Measurements from ENCODE around the gene ZNF74. TPM values are rescaled to one million over a fixed set of nuclear protein-coding genes. Genes with fewer than 3 reads are reported as not detected.
"Not testable (repeated sequence)": the region's sequence is repeated elsewhere in the genome, so short reads cannot be mapped to it uniquely, and the experiment has no call there.

Gene ZNF74
- polyA plus RNA-seq (2014; cell fraction: cytosol; rRNA removed) = 37.7 and 53.3 TPM in 2 replicates
- 30.5 and 43.1 TPM in 2 replicates for polyA plus RNA-seq (2014; cell fraction: nucleus; rRNA removed)

DNA sequence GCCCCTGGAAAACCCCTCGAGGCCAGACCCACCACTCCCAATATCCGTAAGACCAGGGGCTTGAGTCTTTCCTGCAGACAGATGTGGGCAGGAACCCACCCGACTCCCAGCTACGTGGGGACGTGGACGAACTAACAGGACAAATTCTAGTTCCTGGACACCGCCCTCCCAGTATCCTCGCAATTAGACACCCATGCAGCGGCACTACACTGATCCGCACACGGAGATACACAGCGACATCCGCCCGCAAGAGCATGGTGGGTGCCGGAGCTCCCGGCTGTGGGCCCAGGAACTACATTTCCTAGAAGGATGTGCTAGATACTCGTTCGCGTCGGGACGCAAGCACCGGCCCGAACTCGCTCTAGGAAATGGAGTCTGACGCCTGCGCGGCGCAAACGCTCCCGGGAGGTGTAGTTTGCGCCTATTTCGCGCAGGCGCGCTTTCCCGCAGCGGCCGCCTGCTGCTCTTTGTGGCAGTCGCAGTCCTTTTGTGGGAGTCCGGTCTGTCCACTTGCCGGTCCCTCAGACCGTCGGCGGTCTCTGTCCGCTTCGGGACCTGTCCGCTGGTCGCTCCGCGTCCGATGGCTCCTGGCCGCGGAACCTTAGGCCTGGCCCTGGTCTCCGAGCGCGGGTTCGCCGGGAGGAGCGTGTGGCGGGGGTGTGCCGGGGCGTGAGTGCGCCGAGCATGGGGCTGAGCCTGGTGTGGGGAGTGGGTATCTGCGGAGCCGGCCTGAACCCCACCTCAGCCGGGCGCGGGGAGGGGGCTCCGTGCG is at the start of gene ZNF74:
TSS of gene ZNF74 (plus strand) at position 447 of the 772 bp plus-strand sequence. CDS start 478 bp downstream, outside the sequence.
- peak; percentile 96 for DNase-seq (ENCODE audit: low spot score)

DNA sequence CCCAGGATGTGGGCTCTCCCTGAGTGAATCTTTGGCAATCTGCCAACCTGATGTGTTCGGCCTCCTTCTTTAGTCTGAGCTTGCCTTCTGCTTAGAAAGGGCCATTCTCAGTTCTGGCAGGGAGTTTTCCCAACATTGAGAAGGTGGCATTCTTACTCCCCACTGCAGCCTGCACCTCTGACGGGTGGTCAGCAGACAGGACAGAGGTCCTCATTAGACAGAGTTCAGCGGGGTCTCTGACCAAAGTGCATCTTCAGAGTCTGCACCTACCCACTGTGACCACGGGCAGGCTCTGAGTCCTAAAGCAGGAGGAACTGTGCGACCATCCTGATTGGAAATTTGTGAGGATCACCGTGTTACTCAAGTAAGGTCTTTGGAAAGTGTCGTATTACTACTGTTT is 47.4 kb upstream of the ZNF74 start:
- DNase-seq (ENCODE audit: low spot score) = not testable (repeated sequence)

DNA sequence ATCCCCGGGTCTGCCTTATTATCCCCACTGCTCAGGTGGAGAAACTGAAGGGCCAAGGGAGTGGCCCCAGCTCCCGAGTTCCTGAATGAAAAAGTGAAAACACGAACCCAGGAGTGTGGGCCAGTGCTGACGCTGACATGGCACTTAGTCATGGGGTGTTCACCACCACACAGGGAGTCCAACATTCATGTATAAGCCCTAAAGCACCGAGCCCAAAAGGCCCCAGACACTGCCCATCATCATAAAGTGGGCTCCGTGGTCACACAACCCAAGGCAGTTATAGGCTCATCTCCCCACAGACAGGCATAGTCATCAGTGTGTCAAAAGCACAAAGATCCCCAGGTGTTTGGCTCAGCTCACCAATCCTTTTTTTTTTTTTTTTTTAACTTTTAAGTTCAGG is 41.4 kb upstream of the ZNF74 start:
- not testable (repeated sequence) for DNase-seq (ENCODE audit: low spot score)

DNA sequence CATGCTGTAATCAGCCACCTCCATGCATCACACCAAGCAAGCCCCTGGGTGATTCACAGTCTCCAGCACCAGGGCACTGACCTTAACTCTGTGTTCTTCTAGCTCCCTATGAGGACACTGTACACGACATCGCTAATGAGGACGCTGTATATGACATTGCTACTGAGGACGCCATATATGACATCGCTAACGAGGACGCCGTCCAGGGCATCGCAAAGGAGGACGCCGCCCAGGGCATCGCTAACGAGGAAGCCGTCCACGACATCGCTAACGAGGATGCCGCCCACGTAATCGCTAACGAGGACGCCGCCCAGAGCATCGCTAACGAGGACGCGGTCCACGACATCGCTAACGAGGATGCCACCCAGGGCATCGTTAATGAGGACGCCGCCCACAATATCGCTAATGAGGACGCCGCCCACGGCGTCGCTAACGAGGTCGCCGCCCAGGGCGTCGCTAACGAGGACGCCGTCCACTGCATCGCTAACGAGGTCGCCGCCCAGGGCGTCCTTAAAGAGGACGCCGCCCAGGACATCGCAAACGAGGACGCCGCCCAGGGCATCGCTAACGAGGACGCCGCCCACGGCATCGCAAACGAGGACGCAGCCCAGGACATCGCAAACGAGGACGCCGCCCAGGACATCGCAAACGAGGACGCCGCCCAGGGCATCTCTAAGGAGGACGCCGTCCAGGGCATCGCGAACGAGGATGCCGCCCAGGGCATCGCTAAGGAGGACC is 39.5 kb upstream of the ZNF74 start:
- peak; percentile 10 for DNase-seq (ENCODE audit: low spot score)

DNA sequence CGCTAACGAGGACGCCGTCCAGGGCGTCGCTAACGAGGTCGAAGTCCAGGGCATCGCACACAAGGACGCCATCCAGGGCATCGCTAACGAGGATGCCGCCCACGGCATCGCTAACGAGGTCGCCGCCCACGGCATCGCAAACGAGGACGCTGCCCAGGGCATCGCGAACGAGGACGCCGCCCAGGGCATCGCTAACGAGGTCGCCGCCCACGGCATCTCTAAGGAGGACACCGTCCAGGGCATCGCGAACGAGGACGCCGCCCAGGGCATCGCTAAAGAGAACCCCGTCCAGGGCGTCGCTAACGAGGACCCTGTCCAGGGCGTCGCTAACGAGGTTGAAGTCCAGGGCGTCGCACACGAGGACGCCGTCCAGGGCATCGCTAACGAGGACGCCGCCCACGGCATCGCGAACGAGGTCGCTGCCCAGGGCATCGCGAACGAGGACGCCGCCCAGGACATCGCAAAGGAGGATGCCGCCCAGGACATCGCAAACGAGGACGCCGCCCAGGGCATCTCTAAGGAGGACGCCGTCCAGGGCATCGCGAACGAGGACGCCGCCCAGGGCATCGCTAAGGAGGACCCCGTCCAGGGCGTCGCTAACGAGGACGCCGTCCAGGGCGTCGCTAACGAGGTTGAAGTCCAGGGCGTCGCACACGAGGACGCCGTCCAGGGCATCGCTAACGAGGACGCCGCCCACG is 37.9 kb upstream of the ZNF74 start:
- not testable (repeated sequence) for DNase-seq (ENCODE audit: low spot score)

DNA sequence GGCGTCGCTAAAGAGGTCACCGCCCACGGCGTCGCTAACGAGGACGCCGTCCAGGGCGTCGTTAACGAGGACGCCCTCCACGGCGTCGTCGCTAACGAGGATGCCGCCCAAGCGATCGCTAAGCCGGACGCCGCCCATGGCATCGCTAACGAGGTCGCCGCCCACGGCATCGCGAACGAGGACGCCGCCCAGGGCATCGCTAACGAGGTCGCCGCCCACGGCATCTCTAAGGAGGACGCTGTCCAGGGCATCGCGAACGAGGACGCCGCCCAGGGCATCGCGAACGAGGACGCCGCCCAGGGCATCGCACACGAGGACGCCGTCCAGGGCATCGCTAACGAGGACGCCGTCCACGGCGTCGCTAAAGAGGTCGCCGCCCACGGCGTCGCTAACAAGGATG is 37.0 kb upstream of the ZNF74 start:
- not testable (repeated sequence) for DNase-seq (ENCODE audit: low spot score)

DNA sequence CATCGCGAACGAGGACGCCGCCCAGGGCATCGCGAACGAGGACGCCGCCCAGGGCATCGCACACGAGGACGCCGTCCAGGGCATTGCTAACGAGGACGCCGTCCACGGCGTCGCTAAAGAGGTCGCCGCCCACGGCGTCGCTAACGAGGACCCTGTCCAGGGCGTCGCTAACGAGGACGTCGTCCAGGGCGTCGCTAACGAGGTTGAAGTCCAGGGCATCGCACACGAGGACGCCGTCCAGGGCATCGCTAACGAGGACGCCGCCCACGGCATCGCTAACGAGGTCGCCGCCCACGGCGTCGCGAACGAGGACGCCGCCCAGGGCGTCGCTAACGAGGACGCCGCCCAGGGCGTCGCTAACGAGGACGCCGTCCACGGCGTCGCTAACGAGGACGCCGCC is 36.0 kb upstream of the ZNF74 start:
- DNase-seq (ENCODE audit: low spot score) = not testable (repeated sequence)

DNA sequence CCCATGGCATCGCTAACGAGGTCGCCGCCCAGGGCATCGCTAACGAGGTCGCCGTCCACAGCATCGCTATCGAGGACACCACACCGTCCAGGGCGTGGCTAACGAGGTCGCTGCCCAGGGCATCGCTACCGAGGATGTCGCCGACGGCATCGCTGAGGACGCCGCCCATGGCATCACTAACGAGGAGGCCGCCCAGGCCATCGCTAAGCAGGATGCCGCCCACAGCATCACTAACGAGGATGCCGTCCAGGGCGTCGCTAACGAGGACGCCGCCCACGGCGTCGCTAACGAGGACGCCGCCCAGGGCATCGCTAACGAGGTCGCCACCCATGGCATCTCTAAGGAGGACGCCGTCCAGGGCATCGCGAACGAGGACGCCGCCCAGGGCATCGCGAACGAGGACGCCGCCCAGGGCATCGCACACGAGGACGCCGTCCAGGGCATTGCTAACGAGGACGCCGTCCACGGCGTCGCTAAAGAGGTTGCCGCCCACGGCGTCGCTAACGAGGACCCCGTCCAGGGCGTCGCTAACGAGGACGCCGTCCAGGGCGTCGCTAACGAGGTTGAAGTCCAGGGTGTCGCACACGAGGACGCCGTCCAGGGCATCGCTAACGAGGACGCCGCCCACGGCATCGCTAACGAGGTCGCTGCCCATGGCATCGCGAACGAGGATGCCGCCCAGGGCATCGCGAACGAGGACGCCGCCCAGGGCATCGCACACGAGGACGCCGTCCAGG is 35.3 kb upstream of the ZNF74 start:
- DNase-seq (ENCODE audit: low spot score) = not testable (repeated sequence)

DNA sequence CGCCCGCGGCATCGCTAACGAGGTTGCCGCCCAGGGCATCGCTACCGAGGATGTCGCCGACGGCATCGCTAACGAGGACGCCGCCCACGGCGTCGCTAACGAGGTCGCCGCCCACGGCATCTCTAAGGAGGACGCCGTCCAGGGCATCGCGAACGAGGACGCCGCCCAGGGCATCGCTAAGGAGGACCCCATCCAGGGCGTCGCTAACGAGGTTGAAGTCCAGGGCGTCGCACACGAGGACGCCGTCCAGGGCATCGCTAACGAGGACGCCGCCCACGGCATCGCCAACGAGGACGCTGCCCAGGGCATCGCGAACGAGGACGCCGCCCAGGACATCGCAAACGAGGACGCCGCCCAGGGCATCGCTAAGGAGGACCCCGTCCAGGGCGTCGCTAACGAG is 33.7 kb upstream of the ZNF74 start:
- DNase-seq (ENCODE audit: low spot score) = not testable (repeated sequence)

DNA sequence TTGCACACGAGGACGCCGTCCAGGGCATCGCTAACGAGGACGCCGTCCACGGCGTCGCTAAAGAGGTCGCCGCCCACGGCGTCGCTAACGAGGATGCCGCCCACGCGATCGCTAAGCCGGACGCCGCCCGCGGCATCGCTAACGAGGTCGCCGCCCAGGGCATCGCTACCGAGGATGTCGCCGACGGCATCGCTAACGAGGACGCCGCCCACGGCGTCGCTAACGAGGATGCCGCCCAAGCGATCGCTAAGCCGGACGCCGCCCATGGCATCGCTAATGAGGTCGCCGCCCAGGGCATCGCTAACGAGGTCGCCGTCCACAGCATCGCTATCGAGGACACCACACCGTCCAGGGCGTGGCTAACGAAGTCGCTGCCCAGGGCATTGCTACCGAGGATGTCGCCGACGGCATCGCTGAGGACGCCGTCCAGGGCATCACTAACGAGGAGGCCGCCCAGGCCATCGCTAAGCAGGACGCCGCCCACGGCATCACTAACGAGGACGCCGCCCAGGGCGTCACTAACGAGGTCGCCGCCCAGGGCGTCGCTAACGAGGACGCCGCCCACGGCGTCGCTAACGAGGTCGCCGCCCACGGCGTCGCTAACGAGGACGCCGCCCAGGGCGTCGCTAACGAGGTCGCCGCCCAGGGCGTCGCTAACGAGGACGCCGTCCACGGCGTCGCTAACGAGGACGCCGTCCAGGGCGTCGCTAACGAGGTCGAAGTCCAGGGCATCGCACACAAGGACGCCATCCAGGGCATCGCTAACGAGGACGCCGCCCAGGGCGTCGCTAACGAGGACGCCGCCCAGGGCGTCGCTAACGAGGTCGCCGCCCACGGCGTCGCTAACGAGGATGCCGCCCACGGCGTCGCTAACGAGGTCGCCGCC is 32.8 kb upstream of the ZNF74 start:
- DNase-seq (ENCODE audit: low spot score) = not testable (repeated sequence)

DNA sequence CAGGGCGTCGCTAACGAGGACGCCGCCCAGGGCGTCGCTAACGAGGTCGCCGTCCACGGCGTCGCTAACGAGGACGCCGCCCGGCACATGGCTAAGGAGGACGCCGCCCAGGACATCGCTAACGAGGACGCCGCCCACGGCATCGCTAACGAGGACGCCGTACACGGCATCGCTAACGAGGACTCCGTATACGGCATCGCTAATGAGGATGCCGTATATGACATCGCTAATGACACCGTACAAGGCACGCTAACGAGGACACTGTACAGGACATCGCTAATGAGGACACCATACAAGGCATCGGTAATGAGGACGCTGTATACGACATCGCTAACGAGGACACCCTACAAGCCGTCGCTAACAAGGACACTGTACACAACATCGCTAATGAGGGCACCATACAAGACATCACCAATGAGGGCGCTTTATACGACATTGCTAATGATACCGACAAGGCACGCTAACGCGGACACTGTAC is 32.2 kb upstream of the ZNF74 start:
- DNase-seq (ENCODE audit: low spot score) = not testable (repeated sequence)

DNA sequence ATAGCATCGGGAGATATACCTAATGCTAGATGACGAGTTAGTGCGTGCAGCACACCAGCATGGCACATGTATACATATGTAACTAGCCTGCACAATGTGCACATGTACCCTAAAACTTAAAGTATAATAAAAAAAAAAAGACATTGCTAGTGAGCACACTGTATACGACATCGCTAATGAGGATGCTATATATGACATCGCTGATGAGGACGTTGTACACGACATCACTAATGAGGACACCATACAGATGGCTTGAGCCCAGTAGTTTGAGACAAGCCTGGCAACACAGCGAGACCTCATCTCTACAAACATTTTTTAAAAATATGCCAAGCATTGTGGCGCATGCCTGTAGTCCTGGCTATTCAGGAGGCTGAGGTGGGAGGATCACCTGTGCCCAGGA is 31.5 kb upstream of the ZNF74 start:
- DNase-seq (ENCODE audit: low spot score) = peak; percentile 20

DNA sequence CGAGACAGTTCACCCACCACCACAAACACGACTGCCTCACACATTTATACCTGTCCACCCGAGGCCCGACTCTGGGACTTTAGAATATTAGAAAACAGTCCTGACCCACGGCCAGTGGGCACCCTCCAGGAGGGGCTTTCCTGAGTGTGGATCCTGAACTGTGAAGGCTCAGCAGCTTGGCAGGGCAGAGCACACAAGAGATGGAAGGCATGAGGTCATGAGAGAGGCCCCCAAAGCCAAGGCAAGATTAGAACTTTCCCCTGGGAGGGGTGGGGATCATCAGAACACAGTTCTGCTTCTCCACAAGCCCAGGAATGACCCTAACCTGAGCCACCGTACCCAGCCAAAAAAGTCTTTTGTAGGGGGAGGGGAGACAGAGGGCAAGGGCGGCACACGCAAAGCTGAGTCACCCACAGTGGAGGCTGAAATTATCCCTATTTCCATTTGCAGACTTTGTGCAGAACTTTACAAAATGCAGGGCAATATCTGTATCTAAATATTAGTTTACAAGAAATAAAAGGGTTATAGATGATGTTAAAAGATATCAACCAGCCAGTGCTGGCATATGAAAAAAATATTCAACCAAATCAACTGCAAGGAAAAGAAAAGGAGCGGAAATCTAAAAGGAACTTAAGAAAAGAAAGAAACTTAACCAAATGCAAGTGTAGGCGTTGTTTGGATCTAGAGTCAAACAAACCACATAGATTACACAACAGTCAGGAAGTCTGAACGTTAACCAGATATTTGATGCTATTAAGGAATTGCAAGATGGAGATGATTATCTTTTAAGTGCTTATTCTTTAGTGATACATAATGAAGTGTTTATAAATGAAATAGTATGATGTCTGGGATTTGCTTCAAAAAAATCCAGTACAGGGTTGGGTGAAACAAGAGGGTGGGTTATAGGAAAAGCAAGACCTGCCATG is 29.4 kb upstream of the ZNF74 start:
- not testable (repeated sequence) for DNase-seq (ENCODE audit: low spot score)

DNA sequence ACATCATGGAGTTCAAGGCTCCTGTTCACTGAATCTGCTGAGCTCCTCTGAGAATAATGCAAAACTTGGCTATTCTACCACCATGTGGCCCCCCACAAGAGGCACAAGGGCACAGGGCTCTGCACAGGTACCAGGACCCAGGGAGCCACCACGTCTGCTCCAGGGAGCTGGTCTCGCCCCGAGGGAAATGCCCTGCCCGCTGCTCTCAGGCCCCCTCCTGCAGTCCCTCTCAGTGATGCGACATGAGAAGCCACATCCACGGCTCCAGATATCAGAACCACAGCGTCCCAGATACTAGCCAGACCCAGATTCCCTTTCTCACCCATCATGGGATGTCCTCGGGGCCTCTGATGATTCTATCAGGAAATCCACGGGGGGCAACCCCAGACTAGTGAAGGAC is 27.1 kb upstream of the ZNF74 start:
- DNase-seq (ENCODE audit: low spot score) = not testable (repeated sequence)

DNA sequence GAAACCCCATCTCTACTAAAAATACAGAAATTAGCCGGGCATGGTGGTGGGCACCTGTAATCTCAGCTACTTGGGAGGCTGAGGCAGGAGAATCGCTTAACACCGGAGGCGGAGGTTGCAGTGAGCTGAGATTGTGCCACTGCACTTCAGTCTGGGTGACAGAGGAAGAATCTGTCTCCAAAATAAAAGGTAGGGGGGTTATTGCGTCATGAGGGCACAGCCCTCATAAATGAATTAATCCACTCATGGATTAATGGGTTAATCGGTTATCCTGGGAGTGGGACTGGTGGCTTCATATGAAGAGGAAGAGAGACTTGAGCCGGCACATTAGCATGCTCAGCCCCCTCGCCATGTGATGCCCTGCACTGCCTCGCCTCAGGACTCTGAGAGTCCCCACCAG is 25.1 kb upstream of the ZNF74 start:
- DNase-seq (ENCODE audit: low spot score) = not testable (repeated sequence)

DNA sequence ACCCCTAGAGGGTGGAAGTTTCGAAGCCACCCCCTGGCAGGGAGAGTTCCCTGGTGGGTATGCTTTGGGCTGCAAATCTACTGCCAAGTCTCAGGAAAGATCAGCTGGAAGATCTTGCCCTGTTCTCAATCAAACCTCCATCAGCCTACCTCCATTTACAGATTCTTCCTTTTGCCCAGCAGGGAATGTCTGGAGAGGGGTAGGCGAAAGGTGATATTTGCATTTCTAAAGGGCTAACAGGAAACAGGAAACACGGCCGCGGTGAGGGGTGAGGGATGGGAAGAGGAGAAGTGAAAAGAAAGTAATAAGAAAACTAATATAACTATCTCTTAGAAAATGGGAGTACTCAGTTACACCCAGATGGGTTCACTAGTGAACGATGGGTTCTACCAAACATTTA is 22.3 kb upstream of the ZNF74 start:
- not testable (repeated sequence) for DNase-seq (ENCODE audit: low spot score)

DNA sequence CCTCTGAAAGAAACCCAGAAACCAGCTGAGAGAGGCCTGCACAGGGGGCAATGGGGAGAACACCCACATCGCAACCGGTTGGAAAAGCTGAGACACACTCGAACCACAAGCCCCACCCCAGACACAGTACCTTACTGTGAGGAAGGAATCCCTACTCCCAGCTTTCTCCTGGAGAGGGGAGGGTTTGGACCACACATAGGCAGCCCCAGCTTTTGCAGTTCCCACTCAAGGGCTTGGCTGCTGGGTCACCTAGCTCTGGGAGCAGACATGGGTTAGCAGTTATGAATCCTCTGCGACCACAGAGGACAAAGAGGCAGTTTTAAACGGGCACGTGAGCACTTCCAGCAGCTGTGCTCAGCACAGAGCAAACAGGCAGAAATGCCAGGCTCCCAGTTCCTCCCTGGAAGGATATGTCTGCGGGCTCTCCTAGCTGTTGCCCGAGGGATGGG is 21.5 kb upstream of the ZNF74 start:
- DNase-seq (ENCODE audit: low spot score) = not testable (repeated sequence)

DNA sequence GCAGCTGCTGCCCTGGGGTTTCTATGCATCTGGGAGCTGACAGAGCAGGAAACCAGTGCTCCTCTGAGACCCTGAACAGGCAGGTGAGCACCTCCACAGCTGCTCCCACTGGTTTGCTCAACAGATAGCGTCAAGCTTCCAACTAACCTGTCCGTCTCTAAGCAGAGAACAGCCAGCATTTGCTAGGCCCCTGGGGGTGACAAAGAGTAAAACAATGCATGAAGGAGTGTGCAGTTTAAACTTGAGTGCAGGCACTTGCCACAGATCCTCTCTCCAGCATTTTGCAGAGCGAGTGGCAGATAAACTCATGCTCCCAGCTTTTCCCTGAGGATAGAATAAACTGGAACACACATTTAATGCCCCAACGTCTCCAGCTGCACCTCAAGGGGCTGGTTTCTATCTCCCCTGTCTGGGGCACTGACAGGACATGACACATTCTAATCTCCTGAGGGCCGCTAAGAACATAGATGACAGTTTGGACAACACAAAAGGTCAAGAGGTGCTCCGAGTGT is 20.7 kb upstream of the ZNF74 start:
- DNase-seq (ENCODE audit: low spot score) = peak; percentile 53

DNA sequence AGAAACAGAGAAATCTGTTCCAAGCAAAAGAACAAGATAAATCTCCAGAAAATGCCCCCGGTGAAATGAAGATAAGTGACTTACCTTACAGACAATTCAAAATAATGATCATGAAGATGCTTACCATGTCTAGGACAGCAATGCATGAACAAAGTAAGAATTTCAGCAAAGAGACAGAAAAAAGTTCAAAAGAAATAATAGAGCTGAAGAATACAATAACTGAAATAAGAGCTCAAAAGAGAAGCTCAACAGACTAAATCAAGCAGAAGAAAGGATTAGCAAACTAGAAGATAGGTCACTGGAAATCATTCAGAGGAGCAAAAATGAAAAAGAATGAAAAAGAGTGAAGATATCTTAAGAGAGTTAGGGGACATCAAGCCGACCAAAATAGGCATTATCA is 19.8 kb upstream of the ZNF74 start:
- DNase-seq (ENCODE audit: low spot score) = not testable (repeated sequence)
